ENCODE measurements around the gene PCNT. TPM values are rescaled to one million over a fixed set of nuclear protein-coding genes. Genes with fewer than 3 reads are reported as not detected.

The PCNT gene
- polyA plus RNA-seq, 1 experiment: 8.5 TPM

- Histone ChIP-seq H3K9me3 (ENCODE audit: control insufficient read depth, insufficient read depth, low read length) (peaks cover 7% of the 10 kb centered on the region), H3K27ac (ENCODE audit: low read depth, low read length) (no peak overlapping the region), H3K4me3 (ENCODE audit: low read depth, low read length) (peak overlapping the region; percentile 32), H3K27me3 (ENCODE audit: control insufficient read depth, insufficient read depth, low read length) (no peaks in the 10 kb centered on the region)
- TF ChIP-seq CTCF (IDR thresholded peaks at IDR 0.05; ENCODE audit: low read depth, low read length): no peak
- no peak for DNase-seq (ENCODE audit: low read depth, low spot score)
- CTCF ChIA-PET: interaction anchor here (0.7 kb wide), 1 partner anchor 154 kb away, joined by 5 read pairs; no protein-coding TSS in a partner anchor
- POLR2A ChIA-PET: no interaction called here
Measured at GRCh38 chr21:46297338-46298271, 26.4 kb upstream of the PCNT start.

GRCh38 chr21:46299167-46299566, 24.8 kb upstream of the PCNT start:
- no peak for TF ChIP-seq CTCF (IDR thresholded peaks at IDR 0.05; ENCODE audit: low read depth, low read length)
- no peak overlapping the region for H3K27ac ChIP-seq (ENCODE audit: low read depth, low read length)
- H3K27me3 ChIP-seq (ENCODE audit: control insufficient read depth, insufficient read depth, low read length): no peaks in the 10 kb centered on the region
- DNase-seq (ENCODE audit: low read depth, low spot score): no peak
- ChIA-PET CTCF (no interaction called here), POLR2A (no interaction called here)
- no peak overlapping the region for H3K4me3 ChIP-seq (ENCODE audit: low read depth, low read length)
- H3K9me3 ChIP-seq (ENCODE audit: control insufficient read depth, insufficient read depth, low read length): peaks cover 3% of the 10 kb centered on the region; the same call in 1 of the 2 replicates

- Histone ChIP-seq H3K27ac (ENCODE audit: low read depth, low read length) (no peak overlapping the region), H3K4me3 (ENCODE audit: low read depth, low read length) (no peak overlapping the region), H3K27me3 (ENCODE audit: control insufficient read depth, insufficient read depth, low read length) (no peaks in the 10 kb centered on the region), H3K9me3 (ENCODE audit: control insufficient read depth, insufficient read depth, low read length) (peaks cover 3% of the 10 kb centered on the region; the same call in 1 of the 2 replicates)
- CTCF ChIA-PET: no interaction called here
- TF ChIP-seq CTCF (IDR thresholded peaks at IDR 0.05; ENCODE audit: low read depth, low read length): no peak
- no peak for DNase-seq (ENCODE audit: low read depth, low spot score)
- POLR2A ChIA-PET: no interaction called here
Measured at GRCh38 chr21:46301759-46302158, 22.2 kb upstream of the PCNT start.

GRCh38 chr21:46304437-46304836, 19.5 kb upstream of the PCNT start:
- ChIA-PET POLR2A (no interaction called here), CTCF (no interaction called here)
- no peak for TF ChIP-seq CTCF (IDR thresholded peaks at IDR 0.05; ENCODE audit: low read depth, low read length)
- no peak overlapping the region for H3K4me3 ChIP-seq (ENCODE audit: low read depth, low read length)
- no peak for DNase-seq (ENCODE audit: low read depth, low spot score)
- no peak overlapping the region for H3K27ac ChIP-seq (ENCODE audit: low read depth, low read length)
- no peaks in the 10 kb centered on the region for H3K27me3 ChIP-seq (ENCODE audit: control insufficient read depth, insufficient read depth, low read length)
- no peaks in the 10 kb centered on the region; the same call in 1 of the 2 replicates for H3K9me3 ChIP-seq (ENCODE audit: control insufficient read depth, insufficient read depth, low read length)

GRCh38 chr21:46304955-46305354, 19.0 kb upstream of the PCNT start:
- Histone ChIP-seq H3K27ac (ENCODE audit: low read depth, low read length) (no peak overlapping the region), H3K9me3 (ENCODE audit: control insufficient read depth, insufficient read depth, low read length) (no peaks in the 10 kb centered on the region; the same call in 1 of the 2 replicates), H3K4me3 (ENCODE audit: low read depth, low read length) (no peak overlapping the region), H3K27me3 (ENCODE audit: control insufficient read depth, insufficient read depth, low read length) (no peaks in the 10 kb centered on the region)
- CTCF ChIA-PET: no interaction called here
- no peak for DNase-seq (ENCODE audit: low read depth, low spot score)
- TF ChIP-seq CTCF (IDR thresholded peaks at IDR 0.05; ENCODE audit: low read depth, low read length): no peak
- POLR2A ChIA-PET: no interaction called here
